ENCODE data around the gene EXOC6B. TPM values are rescaled to one million over a fixed set of nuclear protein-coding genes. Genes with fewer than 3 reads are reported as not detected.

The EXOC6B gene
- total RNA-seq, 1 experiment from 2014 or later, result 40.1 TPM

DNA sequence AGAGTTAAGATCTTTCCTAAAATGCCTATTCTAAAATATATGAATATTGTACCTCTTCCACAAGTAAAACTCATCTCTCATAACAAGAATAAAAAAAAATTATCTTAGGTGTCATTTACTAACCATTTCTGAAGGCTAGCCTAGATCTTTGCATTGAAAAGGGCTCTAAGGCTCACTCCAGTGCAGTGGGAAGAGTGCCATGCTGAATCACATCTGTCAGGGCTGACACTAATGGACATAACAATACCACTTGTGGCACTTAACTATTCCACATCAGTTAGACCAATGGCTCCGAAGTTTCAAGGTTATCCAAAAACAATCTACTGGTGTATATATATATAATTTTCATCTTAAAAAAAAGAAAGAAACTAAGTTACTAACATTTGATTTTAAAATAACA is 130.2 kb downstream of the EXOC6B start:
- Histone ChIP-seq H4K20me1 (ENCODE audit: control insufficient read depth, insufficient read depth, insufficient read length) (no peaks in the 10 kb centered on the region), H3K79me2 (ENCODE audit: insufficient read depth, low read length) (no peaks in the 10 kb centered on the region; the same call in 1 of the 2 replicates), H2AFZ (ENCODE audit: low read length) (no peak overlapping the region), H3K79me1 (ENCODE audit: insufficient read depth, low read depth, low read length, poor library complexity, severe bottlenecking) (no peaks in the 10 kb centered on the region), H3K4me1 (ENCODE audit: insufficient read depth, low read length) (peaks cover 4% of the 10 kb centered on the region; the same call in 1 of the 2 replicates), H2BK20ac (ENCODE audit: low read depth, low read length, poor library complexity, severe bottlenecking) (no peak overlapping the region), H3K14ac (ENCODE audit: insufficient read depth, low read length) (no peak overlapping the region), H3K4me2 (ENCODE audit: insufficient read depth, insufficient read length, low read length) (no peak overlapping the region), H2BK15ac (ENCODE audit: low read depth, low read length) (no peak overlapping the region), H3K23me2 (ENCODE audit: insufficient read length, low read depth, low read length, poor library complexity, severe bottlenecking) (no peaks in the 10 kb centered on the region), H3K27ac (ENCODE audit: insufficient read length, low read depth, low read length) (no peak overlapping the region), H4K8ac (replicated peaks; ENCODE audit: insufficient read length, low read depth, low read length) (no peak overlapping the region), H4K91ac (ENCODE audit: insufficient read length, low read depth, low read length) (no peak overlapping the region), H3K23ac (ENCODE audit: insufficient read length, low read depth, low read length) (no peak overlapping the region), H2BK5ac (ENCODE audit: insufficient read length, low read length) (no peak overlapping the region), H3T11ph (ENCODE audit: low read length) (no peak overlapping the region), H3K9ac (ENCODE audit: extremely low read depth, insufficient read length, low read length) (no peak overlapping the region), H3K18ac (ENCODE audit: insufficient read length, low read depth, low read length) (no peak overlapping the region), H4K5ac (ENCODE audit: insufficient read length, low read depth, low read length) (no peak overlapping the region), H3K9me3 (ENCODE audit: control insufficient read depth, low read depth, low read length) (no peaks in the 10 kb centered on the region), H3K4ac (ENCODE audit: low read depth, low read length) (no peak overlapping the region), H2BK120ac (ENCODE audit: low read depth, low read length, poor library complexity, severe bottlenecking) (no peak overlapping the region), H3K56ac (ENCODE audit: insufficient read length, low read depth, low read length) (no peak overlapping the region), H3K27me3 (ENCODE audit: insufficient read depth, low read length) (no peaks in the 10 kb centered on the region), H2AK5ac (ENCODE audit: insufficient read length, low read length) (no peak overlapping the region), H2BK12ac (ENCODE audit: insufficient read length, low read depth, low read length) (no peak overlapping the region)
- Mint-ChIP-seq H3K36me3 (ENCODE audit: insufficient read depth in 1 of 3, low read depth in 3 of 3) (no peaks in the 10 kb centered on the region), H3K27ac (no peak overlapping the region), H3K4me3 (no peak overlapping the region), H3K9me3 (no peaks in the 10 kb centered on the region), H3K4me1 (peaks cover 9 to 15% of the 10 kb centered on the region in 2 experiments), H3K27me3 (ENCODE audit: low read depth) (no peaks in the 10 kb centered on the region)
- TF ChIP-seq, protein P1, sequence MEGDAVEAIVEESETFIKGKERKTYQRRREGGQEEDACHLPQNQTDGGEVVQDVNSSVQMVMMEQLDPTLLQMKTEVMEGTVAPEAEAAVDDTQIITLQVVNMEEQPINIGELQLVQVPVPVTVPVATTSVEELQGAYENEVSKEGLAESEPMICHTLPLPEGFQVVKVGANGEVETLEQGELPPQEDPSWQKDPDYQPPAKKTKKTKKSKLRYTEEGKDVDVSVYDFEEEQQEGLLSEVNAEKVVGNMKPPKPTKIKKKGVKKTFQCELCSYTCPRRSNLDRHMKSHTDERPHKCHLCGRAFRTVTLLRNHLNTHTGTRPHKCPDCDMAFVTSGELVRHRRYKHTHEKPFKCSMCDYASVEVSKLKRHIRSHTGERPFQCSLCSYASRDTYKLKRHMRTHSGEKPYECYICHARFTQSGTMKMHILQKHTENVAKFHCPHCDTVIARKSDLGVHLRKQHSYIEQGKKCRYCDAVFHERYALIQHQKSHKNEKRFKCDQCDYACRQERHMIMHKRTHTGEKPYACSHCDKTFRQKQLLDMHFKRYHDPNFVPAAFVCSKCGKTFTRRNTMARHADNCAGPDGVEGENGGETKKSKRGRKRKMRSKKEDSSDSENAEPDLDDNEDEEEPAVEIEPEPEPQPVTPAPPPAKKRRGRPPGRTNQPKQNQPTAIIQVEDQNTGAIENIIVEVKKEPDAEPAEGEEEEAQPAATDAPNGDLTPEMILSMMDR (conservative IDR thresholded peaks at IDR 0.05), result no peak
- WGBS (ENCODE audit: extremely low coverage, insufficient read length, low lambda C conversion rate), result no CpG with 5 or more reads among the region's 1 CpG
- no peak for DNase-seq
